ENCODE measurements around the gene EXTL2.
"Not testable (repeated sequence)": the region's sequence is repeated elsewhere in the genome, so short reads cannot be mapped to it uniquely, and the experiment has no call there.

Gene EXTL2

GRCh38 chr1:100860397-100860991, 34.1 kb downstream of the EXTL2 start:
- DNase-seq (ENCODE audit: low read depth): no peak

- DNase-seq (ENCODE audit: low read depth): not testable (repeated sequence)
These were observed 39.5 kb downstream of the EXTL2 start for GRCh38 chr1:100855116-100855515.

- DNase-seq (ENCODE audit: low read depth): no peak
These were observed 41.7 kb downstream of the EXTL2 start for GRCh38 chr1:100852976-100853375.

GRCh38 chr1:100851726-100852125, 42.9 kb downstream of the EXTL2 start:
- DNase-seq (ENCODE audit: low read depth): no peak

GRCh38 chr1:100847361-100848082, 47.1 kb downstream of the EXTL2 start:
- no peak for DNase-seq (ENCODE audit: low read depth)

GRCh38 chr1:100843160-100843559, 51.5 kb downstream of the EXTL2 start:
- not testable (repeated sequence) for DNase-seq (ENCODE audit: low read depth)

- DNase-seq (ENCODE audit: low read depth): no peak
These were observed 58.5 kb downstream of the EXTL2 start for GRCh38 chr1:100835866-100836842.

- DNase-seq (ENCODE audit: low read depth): no peak
These were observed 59.6 kb downstream of the EXTL2 start for GRCh38 chr1:100834777-100835660.

- DNase-seq (ENCODE audit: low read depth): no peak
These were observed 61.8 kb downstream of the EXTL2 start for GRCh38 chr1:100832694-100833428.

- not testable (repeated sequence) for DNase-seq (ENCODE audit: low read depth)
These were observed 69.0 kb downstream of the EXTL2 start for GRCh38 chr1:100825666-100826065.
